Measurements from ENCODE around the gene ZNF689.
"Not testable (repeated sequence)": the region's sequence is repeated elsewhere in the genome, so short reads cannot be mapped to it uniquely, and the experiment has no call there.

ZNF689 gene

DNA sequence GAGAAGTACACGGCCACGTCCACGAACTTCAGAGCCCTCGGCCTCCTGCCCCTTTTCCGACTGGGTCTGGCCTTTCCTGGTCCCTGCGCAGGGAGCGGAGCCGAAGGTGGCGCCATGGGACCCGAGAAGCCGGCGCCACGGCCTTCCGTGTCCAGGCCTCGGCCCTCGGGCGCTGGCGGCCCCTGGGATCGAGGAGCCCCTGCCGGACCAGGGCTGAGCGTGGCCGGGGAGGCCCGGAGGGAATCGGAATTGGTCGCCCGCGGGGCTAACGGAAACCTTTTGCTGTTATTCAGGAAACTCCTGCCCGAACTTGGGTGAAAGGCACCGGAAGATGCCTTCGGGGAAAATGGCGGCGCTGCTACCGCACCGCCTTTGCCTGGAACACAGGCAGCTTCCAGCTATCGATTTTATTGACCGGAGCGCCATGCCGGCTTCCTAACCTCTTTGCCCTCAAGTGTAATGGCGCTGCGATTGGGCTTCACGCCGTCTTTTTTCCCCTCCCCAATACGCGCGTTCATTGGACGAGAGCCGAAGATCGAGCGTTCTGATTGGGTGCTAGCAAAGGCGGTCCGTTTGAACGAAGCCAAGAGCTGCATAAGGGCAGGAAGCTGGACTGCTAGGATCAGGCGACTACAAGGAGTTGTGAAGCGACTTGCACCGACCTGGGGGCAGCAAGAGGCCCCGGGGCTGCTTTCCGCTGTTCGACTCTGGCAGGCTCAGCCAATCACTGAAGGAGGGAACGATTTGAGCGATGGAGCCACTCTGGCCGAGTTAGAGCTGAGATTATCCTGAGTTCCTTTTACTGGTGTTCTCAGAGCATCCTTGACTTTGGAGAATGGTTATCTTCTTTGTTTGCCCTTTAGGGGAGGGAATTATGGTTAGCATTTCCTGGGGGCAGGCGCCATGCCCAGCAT is at the start of gene ZNF689:
TSS of gene ZNF689 (minus strand) at position 464 of the 914 bp plus-strand sequence. CDS start at position 116, 348 bp downstream.
- peak; percentile 94 to 95 for DNase-seq

DNA sequence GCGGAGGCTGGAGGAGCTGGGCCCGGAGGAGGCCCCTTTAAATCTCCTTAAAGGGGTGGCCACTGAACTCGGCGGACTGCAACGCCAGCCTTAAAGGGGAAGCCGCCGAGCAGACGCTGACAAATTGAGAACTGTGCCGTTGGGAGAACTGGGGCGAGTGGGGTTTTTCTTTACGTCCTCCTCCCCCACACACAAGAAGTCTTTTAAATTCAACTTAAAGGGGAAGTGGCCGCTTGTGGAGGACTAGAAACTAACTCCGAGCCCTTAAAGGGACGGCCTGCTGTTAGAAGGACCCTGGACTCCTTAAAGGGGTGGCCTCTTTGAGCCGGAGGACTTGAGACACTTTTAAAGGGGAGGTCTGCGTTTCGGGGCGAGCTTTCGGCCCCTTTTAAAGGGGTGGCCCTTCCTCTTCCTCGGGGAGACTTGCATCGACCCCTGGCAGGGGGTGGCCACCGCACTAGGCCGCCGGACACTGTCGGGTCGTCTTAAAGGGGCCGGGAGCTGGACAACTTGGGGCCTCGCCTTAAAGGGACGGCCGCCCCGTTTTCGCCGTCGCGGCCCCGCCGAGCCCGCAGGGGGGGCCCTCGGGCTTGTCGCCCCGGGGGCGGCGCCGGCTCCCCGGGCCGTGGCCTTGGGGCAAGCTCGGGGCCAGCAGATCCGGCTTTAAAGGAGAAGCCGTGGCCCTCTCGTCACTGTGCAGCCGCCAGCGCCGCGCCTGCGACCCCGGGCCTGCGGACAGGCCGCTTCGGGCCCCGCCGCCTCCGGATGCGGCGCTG is 48.7 kb upstream of the ZNF689 start:
- DNase-seq, result peak in 1 of 2 donors; percentile 90

GRCh38 chr16:30657866-30658730 is 47.9 kb upstream of the ZNF689 start, which contains the start of gene FBRS:
Gene FBRS (plus strand): TSS chr16:30658431. CDS start chr16:30659519, 1,088 bp downstream.
- peak; percentile 100 for DNase-seq

DNA sequence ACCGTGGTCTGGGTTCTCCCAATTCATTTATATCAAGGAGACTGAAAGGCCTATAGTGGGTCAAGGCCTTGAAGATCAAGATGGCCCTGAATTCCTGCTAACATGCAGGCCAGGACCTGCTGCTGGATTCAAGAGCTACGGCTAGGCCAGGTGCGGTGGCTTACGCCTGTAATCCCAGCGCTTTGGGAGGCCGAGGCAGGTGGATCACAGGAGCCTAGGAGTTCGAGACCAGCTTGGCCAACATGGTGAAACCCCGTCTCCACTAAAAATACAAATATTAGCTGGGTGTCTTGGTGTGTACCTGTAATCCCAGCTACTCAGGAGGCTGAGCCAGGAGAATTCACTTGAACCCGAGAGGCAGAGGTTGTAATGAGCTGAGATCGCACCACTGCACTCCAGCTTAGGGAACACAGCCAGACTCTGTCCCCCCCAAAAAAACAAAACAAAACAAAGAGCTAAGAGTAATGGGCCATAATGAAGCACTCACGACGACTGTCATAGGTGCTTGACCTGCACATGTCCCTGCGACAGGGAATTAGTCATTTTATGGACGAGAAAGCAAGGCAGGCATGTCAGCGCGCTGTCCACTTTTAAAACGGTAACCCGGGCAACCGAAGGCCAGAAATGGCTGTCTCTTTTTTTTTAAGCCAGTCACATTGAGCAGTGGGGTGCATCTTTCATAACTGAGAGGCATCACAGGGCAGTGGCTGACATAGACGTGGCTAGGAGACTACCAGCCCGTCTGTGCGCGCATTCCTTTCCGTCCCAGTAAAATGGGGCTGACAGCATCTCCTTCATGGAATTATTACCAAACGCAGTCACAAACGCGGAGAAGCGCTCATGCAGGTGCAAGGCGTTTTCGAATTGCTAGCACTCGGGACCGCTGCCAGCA is 47.0 kb upstream of the ZNF689 start:
- DNase-seq, result no peak

DNA sequence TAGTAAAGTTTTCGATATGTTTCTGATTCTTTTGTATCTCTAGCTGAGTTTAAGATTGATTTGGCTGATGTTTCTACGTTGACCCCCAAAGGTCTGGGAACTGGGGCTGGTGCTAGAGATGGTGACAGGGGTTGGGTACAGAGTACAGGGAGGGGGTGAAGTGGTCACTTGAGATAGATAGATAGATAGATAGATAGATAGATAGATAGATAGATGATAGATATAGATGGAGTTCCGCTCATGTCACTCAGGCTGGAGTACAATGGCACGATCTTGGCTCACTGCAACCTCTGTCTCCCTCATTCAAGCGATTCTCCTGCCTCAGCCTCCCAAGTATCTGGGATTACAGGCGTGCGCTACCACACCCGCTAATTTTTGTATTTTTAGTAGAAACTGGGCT is 46.2 kb upstream of the ZNF689 start:
- no peak for DNase-seq

- DNase-seq, result no peak
These were observed 45.7 kb upstream of the ZNF689 start for GRCh38 chr16:30655815-30656347.

DNA sequence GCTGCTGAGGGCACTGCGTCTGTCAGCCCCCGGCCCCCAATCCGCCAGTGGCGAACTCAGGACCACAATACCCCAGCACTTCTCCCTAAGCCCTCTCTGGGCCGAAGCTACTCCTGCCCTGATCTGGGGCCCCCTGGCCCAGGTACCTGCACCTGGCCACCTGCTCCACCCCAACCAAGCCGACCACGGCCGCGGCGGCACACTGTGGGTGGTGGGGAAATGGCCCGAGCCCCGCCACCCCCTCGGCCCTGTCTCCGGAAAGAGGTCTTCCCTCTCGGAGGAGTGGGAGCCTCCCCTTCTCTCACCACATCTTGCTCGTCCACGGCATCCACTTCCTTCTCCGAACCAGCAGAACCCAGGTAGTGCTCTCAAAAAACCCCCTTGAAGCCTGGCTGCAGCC is 44.7 kb upstream of the ZNF689 start:
- no peak for DNase-seq

DNA sequence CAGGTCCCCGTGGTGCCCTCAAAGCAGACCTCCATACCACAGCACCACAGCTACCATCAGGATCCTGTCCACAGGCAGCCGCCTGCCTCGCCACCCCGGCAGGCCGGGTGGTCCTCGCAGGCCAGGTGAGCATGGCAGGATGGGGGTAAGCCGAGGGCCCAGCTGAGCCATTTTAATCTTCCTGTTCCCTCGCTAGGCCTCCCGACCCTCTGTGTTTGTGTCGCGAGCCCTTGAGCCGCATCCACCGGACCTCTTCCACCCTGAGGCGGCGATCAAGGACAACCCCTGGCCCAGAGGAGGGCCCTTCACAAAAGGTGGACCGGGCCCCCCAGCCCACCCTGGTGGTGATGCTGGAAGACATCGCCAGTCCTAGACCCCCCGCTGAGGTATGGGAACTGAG is 42.5 kb upstream of the ZNF689 start:
- DNase-seq, result no peak

DNA sequence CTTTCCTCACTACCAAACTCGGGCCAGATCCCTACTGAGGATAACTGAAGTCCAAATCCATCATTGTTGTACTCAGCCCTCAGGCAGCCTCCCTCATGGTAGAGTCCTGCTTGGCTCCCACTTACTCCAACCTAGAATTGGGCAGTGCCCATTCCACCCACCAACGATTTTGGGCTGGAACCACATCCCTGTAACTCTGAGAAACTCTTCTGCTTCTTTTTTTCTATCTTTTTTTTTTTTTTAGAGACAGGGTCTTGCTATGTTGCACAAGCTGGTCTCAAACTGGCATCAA is 41.8 kb upstream of the ZNF689 start:
- no peak for DNase-seq

- DNase-seq, result peak; percentile 31 to 62
These were observed 41.2 kb upstream of the ZNF689 start for GRCh38 chr16:30651124-30652004.

- DNase-seq, result peak; percentile 93 to 98
These were observed 40.4 kb upstream of the ZNF689 start, which contains the start of gene PRR14 for GRCh38 chr16:30650369-30651123. Gene PRR14 (plus strand): TSS chr16:30650960. CDS start chr16:30651646, 686 bp downstream.

GRCh38 chr16:30649725-30650368 is 39.7 kb upstream of the ZNF689 start:
- DNase-seq, result peak; percentile 17 to 93

- no peak for DNase-seq
These were observed 37.0 kb upstream of the ZNF689 start for GRCh38 chr16:30647274-30647571.

DNA sequence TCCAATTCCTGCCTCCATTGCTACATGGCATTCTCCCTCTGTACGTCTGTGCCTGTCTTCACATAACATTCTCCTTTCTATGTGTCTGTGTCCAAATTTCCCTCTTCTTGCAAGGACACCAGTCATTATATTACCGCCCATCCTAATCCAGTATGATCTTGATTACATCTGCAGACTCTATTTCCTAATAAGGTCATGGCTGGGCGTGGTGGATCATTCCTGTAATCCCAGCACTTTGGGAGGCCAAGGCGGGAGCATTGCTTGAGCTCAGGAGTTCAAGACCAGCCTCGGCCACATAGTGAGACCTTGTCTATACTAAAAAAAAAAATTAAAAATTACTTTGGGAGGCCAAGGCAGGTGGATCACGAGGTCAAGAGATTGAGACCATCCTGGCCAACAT is 35.5 kb upstream of the ZNF689 start:
- DNase-seq, result no peak

GRCh38 chr16:30644334-30644830 is 34.2 kb upstream of the ZNF689 start:
- no peak for DNase-seq

GRCh38 chr16:30641378-30641982 is 31.3 kb upstream of the ZNF689 start:
- no peak for DNase-seq

DNA sequence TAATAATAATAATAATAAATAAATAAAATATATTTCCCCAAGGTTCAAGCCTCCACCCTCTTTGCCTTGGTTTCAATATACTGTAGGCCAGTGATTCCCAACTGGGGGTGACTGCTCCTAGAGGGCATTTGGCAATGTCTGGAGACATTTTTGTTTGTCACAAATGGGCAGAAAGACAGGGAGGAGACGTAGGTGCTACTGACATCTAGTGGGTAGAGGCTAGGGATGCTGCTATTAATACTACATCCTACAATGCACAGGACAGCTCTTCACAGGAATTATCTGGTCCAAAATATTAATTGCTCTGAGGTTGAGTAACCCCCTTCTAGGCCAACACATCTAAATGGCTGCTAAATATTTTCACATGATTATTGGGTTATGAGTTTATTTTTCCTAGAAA is 27.8 kb upstream of the ZNF689 start:
- DNase-seq, result peak in 1 of 2 donors; percentile 65

DNA sequence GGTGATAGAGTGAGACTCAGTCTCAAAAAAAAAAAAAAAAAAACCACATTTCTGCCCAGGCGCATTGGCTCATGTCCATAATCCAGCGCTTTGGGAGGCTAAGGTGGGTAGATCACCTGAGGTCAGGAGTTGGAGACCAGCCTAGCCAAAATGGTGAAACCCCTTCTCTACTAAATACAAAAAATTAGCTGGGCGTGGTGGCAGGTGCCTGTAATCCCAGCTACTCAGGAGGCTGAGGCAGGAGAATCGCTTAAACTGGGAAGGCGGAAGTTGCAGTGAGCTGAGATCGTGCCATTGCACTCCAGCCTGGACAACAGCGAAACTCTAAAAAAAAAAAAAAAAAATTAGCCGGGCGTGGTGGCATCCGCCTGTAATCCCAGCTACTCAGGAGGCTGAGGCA is 26.9 kb upstream of the ZNF689 start:
- DNase-seq, result not testable (repeated sequence)

- DNase-seq, result no peak
These were observed 26.4 kb upstream of the ZNF689 start for GRCh38 chr16:30636599-30636998.

All from bone marrow (tissue), 2 donors.